B cell (primary cell): ENCODE results near the gene SLC39A1. TPM values are rescaled to one million over a fixed set of nuclear protein-coding genes. Genes with fewer than 3 reads are reported as not detected.
A peak's percentile ranks its signal among the peaks of the same experiment; 100 is the strongest.

Source experiments
- ATAC-seq: fragments of 200-7000 bp; cut with Tn5 transposase; one replicate; pipeline ENCODE4 v1.10.0; 2021; ENCODE audit warnings: low read depth, mild to moderate bottlenecking, moderate number of reproducible peaks, moderate library complexity
- CTCF ChIA-PET: fragments of 350-600 bp; sonication (Branson Sonifier 250); formaldehyde crosslinking; loops from one replicate; lab custom pipeline; 2021; ENCODE audit warnings: antibody characterized with exemption, inconsistent platforms; lab: Charles Lee
- POLR2A ChIA-PET: fragments of 350-600 bp; sonication (Branson Sonifier 250); formaldehyde crosslinking; loops from one replicate; lab custom pipeline; 2021; ENCODE audit warnings: antibody characterized with exemption; lab: Charles Lee
- DNase-seq: peaks from one replicate; pipeline ENCODE4 v3.0.0; 2013
- H2AFZ ChIP-seq: 2 replicates; pipeline ENCODE4 v1.6.1; 2012; ENCODE audit warnings: mild to moderate bottlenecking, low read depth, low read length; ENCODE audit not compliant: insufficient read depth, poor library complexity, severe bottlenecking
- H3K27ac ChIP-seq, 2 donors: 1 replicate in 1 of 2; 2 replicates in 1 of 2; pipeline ENCODE4 v1.5.1; 2012 to 2013; ENCODE audit warnings: low read length in 2 of 2, mild to moderate bottlenecking in 2 of 2, moderate library complexity in 1 of 2
- H3K27me3 ChIP-seq, 4 experiments: fragments of 200-600 bp in 1 of 4; sonication (generic) in 1 of 4; replicated peaks in 1 of 4; 1 replicate in 2 of 4; 2 replicates in 2 of 4; pipeline versions ENCODE4 v1.6.1 to v1.7.0; 2013 to 2016; ENCODE audit warnings: low read length in 3 of 4, mild to moderate bottlenecking in 2 of 4, mixed read lengths in 1 of 4, moderate library complexity in 1 of 4; ENCODE audit not compliant: insufficient read depth in 4 of 4, control insufficient read depth in 3 of 4; ENCODE audit errors: control extremely low read depth in 1 of 4
- H3K36me3 ChIP-seq, 2 experiments: replicated peaks in 1 of 2; 1 replicate in 1 of 2; 2 replicates in 1 of 2; pipeline versions ENCODE4 v1.6.1 to v1.7.1; 2013; ENCODE audit warnings: low read length in 1 of 2; ENCODE audit not compliant: insufficient read depth in 2 of 2, control insufficient read depth in 1 of 2; ENCODE audit errors: control extremely low read depth in 1 of 2, extremely low read depth in 1 of 2
- H3K4me1 ChIP-seq, 2 donors: fragments of 200-600 bp in 1 of 2; sonication (generic) in 1 of 2; 1 replicate in 1 of 2; 2 replicates in 1 of 2; pipeline versions ENCODE4 v1.5.1 to v1.6.1; 2013 to 2017; ENCODE audit warnings: low read length in 2 of 2; ENCODE audit not compliant: control insufficient read depth in 2 of 2, insufficient read depth in 2 of 2
- H3K4me2 ChIP-seq: replicated peaks from 2 replicates; pipeline ENCODE3; 2012; ENCODE audit warnings: mild to moderate bottlenecking, low read depth, low read length; ENCODE audit not compliant: poor library complexity, severe bottlenecking
- H3K4me3 ChIP-seq, 5 experiments: fragments of 200-600 bp in 1 of 5; sonication (generic) in 1 of 5; 1 replicate in 3 of 5; 2 replicates in 2 of 5; pipeline versions ENCODE4 v1.5.1 to v1.7.0; 2011 to 2016; ENCODE audit warnings: low read length in 4 of 5, mild to moderate bottlenecking in 4 of 5, low read depth in 2 of 5, control low read depth in 1 of 5, moderate library complexity in 1 of 5; ENCODE audit not compliant: insufficient read depth in 1 of 5; ENCODE audit errors: control extremely low read depth in 1 of 5, extremely low read depth in 1 of 5
- H3K79me2 ChIP-seq: fragments of 200-600 bp; sonication (generic); one replicate; pipeline ENCODE4 v1.6.0; 2016; ENCODE audit warnings: low read length; ENCODE audit not compliant: control insufficient read depth, insufficient read depth
- H3K9ac ChIP-seq: fragments of 200-600 bp; sonication (generic); 2 replicates; pipeline ENCODE4 v1.6.1; 2017; ENCODE audit warnings: mild to moderate bottlenecking, low read length, moderate library complexity
- H3K9me3 ChIP-seq, 3 donors: one replicate each; pipeline versions ENCODE4 v1.6.1 to v1.7.1; 2013; ENCODE audit warnings: low read length in 2 of 3; ENCODE audit not compliant: control insufficient read depth in 2 of 3, insufficient read depth in 1 of 3; ENCODE audit errors: control extremely low read depth in 1 of 3
- H4K20me1 ChIP-seq: 2 replicates; pipeline ENCODE4 v1.6.0; 2012; ENCODE audit warnings: mild to moderate bottlenecking, low read length; ENCODE audit not compliant: insufficient read depth, control insufficient read depth, poor library complexity, severe bottlenecking
- H3K27ac Mint-ChIP-seq: one replicate; pipeline ENCODE4 v1.8.0; 2021; ENCODE audit warnings: mixed read lengths
- H3K27me3 Mint-ChIP-seq: one replicate; pipeline ENCODE4 v1.8.0; 2021; ENCODE audit warnings: mixed read lengths
- H3K4me1 Mint-ChIP-seq: one replicate; pipeline ENCODE4 v1.8.0; 2021; ENCODE audit warnings: mixed read lengths
- H3K4me3 Mint-ChIP-seq: one replicate; pipeline ENCODE4 v1.8.0; 2021; ENCODE audit warnings: mixed read lengths
- H3K9me3 Mint-ChIP-seq: one replicate; pipeline ENCODE4 v1.8.0; 2022; ENCODE audit warnings: mixed read lengths; ENCODE audit not compliant: insufficient read depth
- EZH2 ChIP-seq: IDR thresholded peaks from 2 replicates; pipeline ENCODE4 v1.6.1; 2012; ENCODE audit warnings: borderline replicate concordance, low read depth, mild to moderate bottlenecking, moderate library complexity, low read length; ENCODE audit not compliant: insufficient read depth, poor library complexity, severe bottlenecking
- WGBS: methylation state at CpG from one replicate; pipeline ENCODE4 v1.1.5; 2013; ENCODE audit warnings: missing lambda C conversion rate; ENCODE audit not compliant: insufficient coverage; 5-methylcytosine and 5-hydroxymethylcytosine counted together
- intact Hi-C: fragments of 100-400 bp; cut with micrococcal nuclease; formaldehyde crosslinking; loops from one replicate; pipeline ENCODE4 v1.10.0; 2022
- polyA plus RNA-seq: library from polyadenylated mRNA; depleted of rRNA; stranded (reverse); fragments of >200 nt; gene quantifications from 2 replicates; pipeline ENCODE4 v1.2.3, GENCODE V29; 2012
- total RNA-seq, 2 donors: library from RNA; stranded (reverse); fragments of 120-200 nt in 1 of 2; gene quantifications; 1 replicate in 1 of 2; 2 replicates in 1 of 2; pipeline versions ENCODE4 v1.2.3 to v1.2.4, GENCODE V29; 2013 to 2022
- TF ChIP-seq, protein P1 (sequence below): fragments of 200-600 bp; IDR thresholded peaks from one replicate; pipeline ENCODE4 v1.8.0; 2022; ENCODE audit warnings: antibody characterized with exemption, mild to moderate bottlenecking

Gene SLC39A1
- total and polyA plus RNA-seq, 2 donors (not counting 1 experiment from before 2014, with no cell fraction given) = 19.3 to 28.1 TPM

- Histone ChIP-seq H3K4me1 (peaks cover 20 to 33% of the 10 kb centered on the region in 2 donors), H3K27me3 (no peaks in the 10 kb centered on the region), H3K4me2 (peak overlapping the region; percentile 86), H4K20me1 (no peaks in the 10 kb centered on the region), H3K36me3 (no peaks in the 10 kb centered on the region), H3K9ac (no peak overlapping the region), H3K4me3 (no peak overlapping the region), H2AFZ (peak overlapping the region; percentile 87), H3K79me2 (peaks cover 4% of the 10 kb centered on the region), H3K9me3 (no peaks in the 10 kb centered on the region), H3K27ac (peak overlapping the region in 1 of 2 donors; percentile 19)
- DNase-seq (no peak), ATAC-seq (peak; percentile 48)
- no peak for TF ChIP-seq EZH2
- TF ChIP-seq, protein P1, sequence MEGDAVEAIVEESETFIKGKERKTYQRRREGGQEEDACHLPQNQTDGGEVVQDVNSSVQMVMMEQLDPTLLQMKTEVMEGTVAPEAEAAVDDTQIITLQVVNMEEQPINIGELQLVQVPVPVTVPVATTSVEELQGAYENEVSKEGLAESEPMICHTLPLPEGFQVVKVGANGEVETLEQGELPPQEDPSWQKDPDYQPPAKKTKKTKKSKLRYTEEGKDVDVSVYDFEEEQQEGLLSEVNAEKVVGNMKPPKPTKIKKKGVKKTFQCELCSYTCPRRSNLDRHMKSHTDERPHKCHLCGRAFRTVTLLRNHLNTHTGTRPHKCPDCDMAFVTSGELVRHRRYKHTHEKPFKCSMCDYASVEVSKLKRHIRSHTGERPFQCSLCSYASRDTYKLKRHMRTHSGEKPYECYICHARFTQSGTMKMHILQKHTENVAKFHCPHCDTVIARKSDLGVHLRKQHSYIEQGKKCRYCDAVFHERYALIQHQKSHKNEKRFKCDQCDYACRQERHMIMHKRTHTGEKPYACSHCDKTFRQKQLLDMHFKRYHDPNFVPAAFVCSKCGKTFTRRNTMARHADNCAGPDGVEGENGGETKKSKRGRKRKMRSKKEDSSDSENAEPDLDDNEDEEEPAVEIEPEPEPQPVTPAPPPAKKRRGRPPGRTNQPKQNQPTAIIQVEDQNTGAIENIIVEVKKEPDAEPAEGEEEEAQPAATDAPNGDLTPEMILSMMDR = no peak
- H3K27me3 Mint-ChIP-seq = no peaks in the 10 kb centered on the region
- no peaks in the 10 kb centered on the region for H3K9me3 Mint-ChIP-seq
- 46% methylated on average over 6 of the region's 7 CpGs for WGBS
- peak overlapping the region; percentile 85 for H3K4me3 Mint-ChIP-seq
- peaks cover 33% of the 10 kb centered on the region for H3K4me1 Mint-ChIP-seq
- intact Hi-C loops = loop anchor here (5.0 kb wide), 1 partner anchor 197 kb away; no protein-coding TSS in a partner anchor
- H3K27ac Mint-ChIP-seq = peak overlapping the region; percentile 79
- CTCF ChIA-PET = interaction anchor here (0.6 to 6.2 kb wide), 21 partner anchors 8 to 474 kb away, joined by 3 to 103 read pairs (median 12); partner anchors contain the start of genes CREB3L4, DENND4B, JTB and SLC39A1
- POLR2A ChIA-PET = interaction anchor here (0.5 to 3.7 kb wide), 10 partner anchors 8 to 351 kb away, joined by 3 to 18 read pairs (median 8); partner anchors contain the start of genes CREB3L4, CRTC2, DENND4B and GATAD2B
Measured at GRCh38 chr1:153985341-153985912, 22.1 kb upstream of the SLC39A1 start.
